Measurements from ENCODE around the gene CACNA1D. TPM values are rescaled to one million over a fixed set of nuclear protein-coding genes. Genes with fewer than 3 reads are reported as not detected.

CACNA1D gene
- total and polyA plus RNA-seq, 2 donors (not counting 3 experiments of a cell fraction or from before 2014, with no cell fraction given), result 0.06 TPM; not detected in 1

- H3K9me3 ChIP-seq (replicated peaks; ENCODE audit: control insufficient read depth, insufficient read depth, low read length), result no peaks in the 10 kb centered on the region
- no peak overlapping the region for H3K4me3 ChIP-seq (replicated peaks in 1 of 3; ENCODE audit: insufficient read depth in 1 of 3, low read depth in 1 of 3, low read length in 3 of 3)
- no peaks in the 10 kb centered on the region for H3K27me3 ChIP-seq (ENCODE audit: control insufficient read depth in 2 of 2, insufficient read depth in 2 of 2, low read length in 2 of 2)
- no TSS peak for BruUV-seq (replicated peaks)
- no peaks in the 10 kb centered on the region for H3K36me3 ChIP-seq (ENCODE audit: control insufficient read depth in 2 of 2, extremely low read depth in 1 of 2, insufficient read depth in 2 of 2, low read length in 2 of 2)
- intact Hi-C loops (cut with micrococcal nuclease) (no loop called here), dilution Hi-C loops (cut with MboI; ENCODE audit: extremely low pct_ligation_motif_present, low sequenced_read_pairs) (no loop called here)
- H2AFZ ChIP-seq (ENCODE audit: low read depth, low read length), result no peak overlapping the region
- DNase-seq (ENCODE audit: low read depth, low spot score) (no peak), FAIRE-seq (no peak)
- no peaks in the 10 kb centered on the region for H4K20me1 ChIP-seq (replicated peaks; ENCODE audit: control insufficient read depth, extremely low read depth, insufficient read depth, low read length)
- no peaks in the 10 kb centered on the region for H3K4me1 ChIP-seq (ENCODE audit: control insufficient read depth, extremely low read depth, insufficient read depth, low read length)
- H3K79me2 ChIP-seq (ENCODE audit: control insufficient read depth, insufficient read depth, low read length), result no peaks in the 10 kb centered on the region
- no peak overlapping the region for H3K4me2 ChIP-seq (ENCODE audit: insufficient read depth, low read length)
- no peak overlapping the region for H3K27ac ChIP-seq (ENCODE audit: insufficient read depth, low read depth, low read length)
- TF ChIP-seq GATA2 (IDR thresholded peaks at IDR 0.05; ENCODE audit: insufficient read depth, insufficient read length, low read depth, low read length), result no peak
- TF ChIP-seq, protein P1, sequence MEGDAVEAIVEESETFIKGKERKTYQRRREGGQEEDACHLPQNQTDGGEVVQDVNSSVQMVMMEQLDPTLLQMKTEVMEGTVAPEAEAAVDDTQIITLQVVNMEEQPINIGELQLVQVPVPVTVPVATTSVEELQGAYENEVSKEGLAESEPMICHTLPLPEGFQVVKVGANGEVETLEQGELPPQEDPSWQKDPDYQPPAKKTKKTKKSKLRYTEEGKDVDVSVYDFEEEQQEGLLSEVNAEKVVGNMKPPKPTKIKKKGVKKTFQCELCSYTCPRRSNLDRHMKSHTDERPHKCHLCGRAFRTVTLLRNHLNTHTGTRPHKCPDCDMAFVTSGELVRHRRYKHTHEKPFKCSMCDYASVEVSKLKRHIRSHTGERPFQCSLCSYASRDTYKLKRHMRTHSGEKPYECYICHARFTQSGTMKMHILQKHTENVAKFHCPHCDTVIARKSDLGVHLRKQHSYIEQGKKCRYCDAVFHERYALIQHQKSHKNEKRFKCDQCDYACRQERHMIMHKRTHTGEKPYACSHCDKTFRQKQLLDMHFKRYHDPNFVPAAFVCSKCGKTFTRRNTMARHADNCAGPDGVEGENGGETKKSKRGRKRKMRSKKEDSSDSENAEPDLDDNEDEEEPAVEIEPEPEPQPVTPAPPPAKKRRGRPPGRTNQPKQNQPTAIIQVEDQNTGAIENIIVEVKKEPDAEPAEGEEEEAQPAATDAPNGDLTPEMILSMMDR (IDR thresholded peaks at IDR 0.05; ENCODE audit: extremely low read depth in 1 of 2, insufficient read depth in 1 of 2, low read depth in 1 of 2, low read length in 2 of 2), result no peak
- TF ChIP-seq MYC (IDR thresholded peaks at IDR 0.05; ENCODE audit: low read depth, low read length), result no peak
- TF ChIP-seq FOS (IDR thresholded peaks at IDR 0.05; ENCODE audit: borderline replicate concordance, insufficient read depth, low read length), result no peak
- TF ChIP-seq POLR2AphosphoS5 (IDR thresholded peaks at IDR 0.05; ENCODE audit: insufficient read depth, low read depth, low read length), result no peak
- TF ChIP-seq EZH2 (IDR thresholded peaks at IDR 0.05; ENCODE audit: borderline replicate concordance, low read depth, low read length, severe bottlenecking), result no peak
- no peak for TF ChIP-seq POLR2A (IDR thresholded peaks at IDR 0.05; ENCODE audit: low read depth, low read length)
- TF ChIP-seq JUN (IDR thresholded peaks at IDR 0.05; ENCODE audit: borderline replicate concordance, insufficient read depth, insufficient read length, low read depth), result no peak
- TF ChIP-seq MAX (IDR thresholded peaks at IDR 0.05; ENCODE audit: insufficient read depth, insufficient read length), result no peak
- ChIA-PET CTCF (no interaction called here), POLR2A (no interaction called here)
- no peak overlapping the region for H3K9ac ChIP-seq (replicated peaks; ENCODE audit: extremely low read depth, insufficient read depth, low read length)
- no peaks in the 10 kb centered on the region for H3K9me1 ChIP-seq (replicated peaks; ENCODE audit: control insufficient read depth, extremely low read depth, insufficient read depth, low read length)
Measured at GRCh38 chr3:53733446-53733845, 239.0 kb downstream of the CACNA1D start.
